Loucy (cell line): ENCODE data around the gene MC1R.

ENCODE experiments used
- CTCF ChIP-seq: fragments of 200-600 bp; sonication (generic); conservative IDR thresholded peaks from 2 replicates; pipeline ENCODE4 v1.5.1; 2014; ENCODE audit warnings: mild to moderate bottlenecking, antibody characterized with exemption, low read length
- EZH2phosphoT487 ChIP-seq: fragments of 200-600 bp; IDR thresholded peaks from 2 replicates; pipeline ENCODE4 v1.6.1; 2018; ENCODE audit warnings: antibody characterized with exemption, mild to moderate bottlenecking, moderate library complexity, borderline replicate concordance

- TF ChIP-seq CTCF (no peak), EZH2phosphoT487 (no peak)
Observed at GRCh38 chr16:89920723-89921122, 2.1 kb downstream of the MC1R start.
